Measurements from ENCODE around the gene LRCH1. TPM values are rescaled to one million over a fixed set of nuclear protein-coding genes. Genes with fewer than 3 reads are reported as not detected.

The LRCH1 gene
- total and polyA plus RNA-seq, 4 donors: 2.6 to 6.6 (median 3.4) TPM

GRCh38 chr13:46775385-46776107, 222.6 kb downstream of the LRCH1 start:
- TF ChIP-seq NR2F2 (IDR thresholded peaks at IDR 0.05) (no peak), RAD21 (IDR thresholded peaks at IDR 0.05) (no peak), HNF4A (conservative IDR thresholded peaks at IDR 0.05) (no peak), SP1 (IDR thresholded peaks at IDR 0.05) (no peak), TAF1 (conservative IDR thresholded peaks at IDR 0.05) (no peak), JUND (IDR thresholded peaks at IDR 0.05) (no peak), EGR1 (IDR thresholded peaks at IDR 0.05; ENCODE audit: low read depth in 2 of 2) (no peak), YY1 (IDR thresholded peaks at IDR 0.05) (no peak), GABPA (IDR thresholded peaks at IDR 0.05 in 1 of 2, conservative IDR thresholded peaks at IDR 0.05 in 1 of 2) (no peak)
- Histone ChIP-seq H3K9me3 (ENCODE audit: control insufficient read depth in 4 of 4, low read length in 3 of 4) (no peaks in the 10 kb centered on the region), H3K4me3 (ENCODE audit: low read depth in 1 of 3, low read length in 3 of 3) (no peak overlapping the region), H3K4me1 (ENCODE audit: control insufficient read depth in 4 of 4, insufficient read depth in 4 of 4, low read length in 3 of 4) (no peaks in the 10 kb centered on the region), H3K9ac (ENCODE audit: low read depth in 1 of 2, low read length in 2 of 2) (no peak overlapping the region), H3K36me3 (ENCODE audit: control insufficient read depth in 4 of 4, insufficient read depth in 3 of 4, low read depth in 1 of 4, low read length in 3 of 4) (peaks cover 8 to 67% (median 61%) of the 10 kb centered on the region in 4 donors), H3K27me3 (ENCODE audit: control insufficient read depth in 4 of 4, insufficient read depth in 4 of 4, low read length in 3 of 4) (no peaks in the 10 kb centered on the region), H3K27ac (ENCODE audit: low read depth in 1 of 2, low read length in 2 of 2) (no peak overlapping the region)
- 82% methylated on average over 8 of the region's 8 CpGs for WGBS
- DNase-seq (ENCODE audit: low spot score): no peak

- no peaks in the 10 kb centered on the region for H3K4me1 ChIP-seq (ENCODE audit: control insufficient read depth in 4 of 4, insufficient read depth in 4 of 4, low read length in 3 of 4)
- no peak overlapping the region for H3K9ac ChIP-seq (ENCODE audit: low read depth in 1 of 2, low read length in 2 of 2)
- DNase-seq (ENCODE audit: low spot score): no peak
- peaks cover 7 to 66% (median 61%) of the 10 kb centered on the region in 4 donors for H3K36me3 ChIP-seq (ENCODE audit: control insufficient read depth in 4 of 4, insufficient read depth in 3 of 4, low read depth in 1 of 4, low read length in 3 of 4)
- H3K27me3 ChIP-seq (ENCODE audit: control insufficient read depth in 4 of 4, insufficient read depth in 4 of 4, low read length in 3 of 4): no peaks in the 10 kb centered on the region
- no peak overlapping the region for H3K4me3 ChIP-seq (ENCODE audit: low read depth in 1 of 3, low read length in 3 of 3)
- 88% methylated on average over 3 of the region's 3 CpGs for WGBS
- no peak for TF ChIP-seq MAX (IDR thresholded peaks at IDR 0.05)
- no peak for TF ChIP-seq REST (IDR thresholded peaks at IDR 0.05)
- no peak for TF ChIP-seq ATF3 (IDR thresholded peaks at IDR 0.05)
- TF ChIP-seq JUND (IDR thresholded peaks at IDR 0.05): no peak
- H3K9me3 ChIP-seq (ENCODE audit: control insufficient read depth in 4 of 4, low read length in 3 of 4): no peaks in the 10 kb centered on the region
- no peak overlapping the region for H3K27ac ChIP-seq (ENCODE audit: low read depth in 1 of 2, low read length in 2 of 2)
Measured at GRCh38 chr13:46778095-46778494, 225.1 kb downstream of the LRCH1 start.

GRCh38 chr13:46778890-46779289, 225.9 kb downstream of the LRCH1 start:
- Histone ChIP-seq H3K4me3 (ENCODE audit: low read depth in 1 of 3, low read length in 3 of 3) (no peak overlapping the region), H3K27ac (ENCODE audit: low read depth in 1 of 2, low read length in 2 of 2) (no peak overlapping the region), H3K36me3 (ENCODE audit: control insufficient read depth in 4 of 4, insufficient read depth in 3 of 4, low read depth in 1 of 4, low read length in 3 of 4) (peaks cover 7 to 65% (median 59%) of the 10 kb centered on the region in 4 donors), H3K27me3 (ENCODE audit: control insufficient read depth in 4 of 4, insufficient read depth in 4 of 4, low read length in 3 of 4) (no peaks in the 10 kb centered on the region), H3K9ac (ENCODE audit: low read depth in 1 of 2, low read length in 2 of 2) (no peak overlapping the region), H3K9me3 (ENCODE audit: control insufficient read depth in 4 of 4, low read length in 3 of 4) (no peaks in the 10 kb centered on the region), H3K4me1 (ENCODE audit: control insufficient read depth in 4 of 4, insufficient read depth in 4 of 4, low read length in 3 of 4) (no peaks in the 10 kb centered on the region)
- 96% methylated on average over 2 of the region's 2 CpGs for WGBS
- TF ChIP-seq HNF4A (conservative IDR thresholded peaks at IDR 0.05): no peak
- DNase-seq (ENCODE audit: low spot score): no peak
